ENCODE data around the gene PPP1R16B. TPM values are rescaled to one million over a fixed set of nuclear protein-coding genes. Genes with fewer than 3 reads are reported as not detected.

PPP1R16B gene
- total and polyA plus RNA-seq, 4 donors: 2.6 to 15.0 (median 7.1) TPM

DNA sequence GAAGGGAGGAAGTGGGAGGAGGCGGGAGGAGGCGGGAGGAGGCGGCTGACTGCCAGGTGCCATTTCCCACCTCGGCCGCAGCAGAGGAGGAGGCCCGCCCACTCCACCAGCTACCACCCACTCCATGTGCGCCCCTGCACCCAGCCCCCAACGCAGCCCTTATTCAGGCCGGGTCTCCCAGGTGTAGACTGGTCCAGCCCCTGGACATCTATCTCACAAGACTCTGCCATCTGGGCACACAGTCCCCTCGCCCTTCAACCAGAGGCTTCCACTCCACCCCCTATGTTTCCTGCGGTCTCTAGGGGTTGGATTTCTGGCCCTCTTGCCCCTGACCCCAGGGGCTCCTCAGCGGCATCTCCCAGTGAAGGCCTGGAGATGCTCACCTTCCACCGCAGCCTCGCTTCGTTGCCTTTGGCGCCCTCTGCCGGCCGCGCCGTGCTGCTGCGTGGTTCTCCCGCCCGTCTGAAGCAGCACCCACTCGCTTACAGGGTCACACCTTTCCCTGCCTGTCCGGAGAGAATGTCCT is 88.1 kb downstream of the PPP1R16B start:
- no peak overlapping the region for H3K27ac ChIP-seq (ENCODE audit: low read depth in 1 of 2, low read length in 1 of 2)

DNA sequence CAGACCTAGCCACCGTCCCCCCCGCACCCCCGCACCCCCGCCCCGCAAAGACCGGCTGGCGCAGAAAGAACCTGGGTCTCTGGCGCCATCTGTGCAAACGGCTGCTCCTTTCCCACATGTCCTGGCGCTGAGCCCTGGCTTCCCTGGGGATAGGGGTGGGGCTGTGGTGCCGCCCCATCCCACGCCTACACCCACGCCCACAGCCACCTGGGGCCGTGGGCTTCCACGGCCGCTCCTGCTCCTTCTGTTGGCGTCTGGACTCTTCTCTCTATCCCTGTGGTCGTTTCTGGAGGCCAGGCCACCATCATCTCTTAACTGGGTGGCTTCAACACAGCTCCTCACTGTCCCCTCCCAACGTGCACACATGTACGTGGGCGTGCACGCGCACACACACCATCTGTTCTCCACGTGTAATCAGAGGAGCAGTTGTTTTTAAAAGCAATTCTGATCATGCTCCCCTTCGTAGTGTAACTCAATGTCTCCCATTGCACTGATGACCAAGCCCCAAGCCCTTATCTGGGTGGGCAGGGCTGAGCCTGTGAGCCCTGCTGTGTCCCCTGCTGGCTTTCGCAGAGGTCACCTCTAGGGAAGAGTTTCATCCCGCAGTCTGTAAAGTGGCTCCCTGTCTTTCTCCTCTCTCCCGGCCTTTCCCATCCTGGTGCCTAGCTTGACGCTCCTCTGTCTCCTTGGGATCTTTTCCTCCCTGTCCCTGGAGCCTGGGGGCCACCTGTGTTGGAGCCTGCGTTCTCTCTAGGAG is 88.8 kb downstream of the PPP1R16B start:
- Histone ChIP-seq H3K27ac (ENCODE audit: low read depth in 1 of 2, low read length in 1 of 2) (no peak overlapping the region), H3K27me3 (ENCODE audit: control insufficient read depth in 3 of 3, insufficient read depth in 3 of 3, low read length in 2 of 3) (peaks cover 0 to 24% (median 0%) of the 10 kb centered on the region in 3 donors), H3K4me1 (ENCODE audit: control insufficient read depth in 5 of 5, insufficient read depth in 5 of 5, low read length in 5 of 5) (no peaks in the 10 kb centered on the region), H3K9ac (ENCODE audit: insufficient read depth in 1 of 2, low read length in 2 of 2) (no peak overlapping the region), H3K36me3 (ENCODE audit: control insufficient read depth in 4 of 4, insufficient read depth in 4 of 4, low read length in 4 of 4) (peaks cover 0 to 2% (median 0%) of the 10 kb centered on the region in 4 donors), H3K4me3 (no peak overlapping the region), H3K9me3 (ENCODE audit: control insufficient read depth in 4 of 4, insufficient read depth in 3 of 4, low read length in 3 of 4) (no peaks in the 10 kb centered on the region)
- TF ChIP-seq, protein P1, sequence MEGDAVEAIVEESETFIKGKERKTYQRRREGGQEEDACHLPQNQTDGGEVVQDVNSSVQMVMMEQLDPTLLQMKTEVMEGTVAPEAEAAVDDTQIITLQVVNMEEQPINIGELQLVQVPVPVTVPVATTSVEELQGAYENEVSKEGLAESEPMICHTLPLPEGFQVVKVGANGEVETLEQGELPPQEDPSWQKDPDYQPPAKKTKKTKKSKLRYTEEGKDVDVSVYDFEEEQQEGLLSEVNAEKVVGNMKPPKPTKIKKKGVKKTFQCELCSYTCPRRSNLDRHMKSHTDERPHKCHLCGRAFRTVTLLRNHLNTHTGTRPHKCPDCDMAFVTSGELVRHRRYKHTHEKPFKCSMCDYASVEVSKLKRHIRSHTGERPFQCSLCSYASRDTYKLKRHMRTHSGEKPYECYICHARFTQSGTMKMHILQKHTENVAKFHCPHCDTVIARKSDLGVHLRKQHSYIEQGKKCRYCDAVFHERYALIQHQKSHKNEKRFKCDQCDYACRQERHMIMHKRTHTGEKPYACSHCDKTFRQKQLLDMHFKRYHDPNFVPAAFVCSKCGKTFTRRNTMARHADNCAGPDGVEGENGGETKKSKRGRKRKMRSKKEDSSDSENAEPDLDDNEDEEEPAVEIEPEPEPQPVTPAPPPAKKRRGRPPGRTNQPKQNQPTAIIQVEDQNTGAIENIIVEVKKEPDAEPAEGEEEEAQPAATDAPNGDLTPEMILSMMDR (IDR thresholded peaks at IDR 0.05; ENCODE audit: control extremely low read depth, extremely low read depth): no peak
- DNase-seq (no peak), ATAC-seq (ENCODE audit: insufficient read depth, low FRiP score) (no peak)
- WGBS, 2 donors: 24 to 40% methylated on average over 30 of the region's 30 CpGs

More for the DNA sequence above, 88.1 kb downstream of the PPP1R16B start:
- Histone ChIP-seq H3K27me3 (ENCODE audit: control insufficient read depth in 3 of 3, insufficient read depth in 3 of 3, low read length in 2 of 3) (peaks cover 0 to 24% (median 0%) of the 10 kb centered on the region in 3 donors), H3K9me3 (ENCODE audit: control insufficient read depth in 4 of 4, insufficient read depth in 3 of 4, low read length in 3 of 4) (no peaks in the 10 kb centered on the region), H3K9ac (ENCODE audit: insufficient read depth in 1 of 2, low read length in 2 of 2) (no peak overlapping the region), H3K4me1 (ENCODE audit: control insufficient read depth in 5 of 5, insufficient read depth in 5 of 5, low read length in 5 of 5) (peaks cover 0 to 3% (median 0%) of the 10 kb centered on the region in 5 donors), H3K36me3 (ENCODE audit: control insufficient read depth in 4 of 4, insufficient read depth in 4 of 4, low read length in 4 of 4) (peaks cover 0 to 2% (median 0%) of the 10 kb centered on the region in 4 donors), H3K4me3 (no peak overlapping the region)
- TF ChIP-seq, protein P1 (IDR thresholded peaks at IDR 0.05; ENCODE audit: control extremely low read depth, extremely low read depth): peak; percentile 84
- DNase-seq (peak; percentile 26 to 59 (median 48)), ATAC-seq (ENCODE audit: insufficient read depth, low FRiP score) (peak; percentile 68)
- 8 to 21% methylated on average over 22 to 25 of the region's 25 CpGs for WGBS, 2 donors

DNA sequence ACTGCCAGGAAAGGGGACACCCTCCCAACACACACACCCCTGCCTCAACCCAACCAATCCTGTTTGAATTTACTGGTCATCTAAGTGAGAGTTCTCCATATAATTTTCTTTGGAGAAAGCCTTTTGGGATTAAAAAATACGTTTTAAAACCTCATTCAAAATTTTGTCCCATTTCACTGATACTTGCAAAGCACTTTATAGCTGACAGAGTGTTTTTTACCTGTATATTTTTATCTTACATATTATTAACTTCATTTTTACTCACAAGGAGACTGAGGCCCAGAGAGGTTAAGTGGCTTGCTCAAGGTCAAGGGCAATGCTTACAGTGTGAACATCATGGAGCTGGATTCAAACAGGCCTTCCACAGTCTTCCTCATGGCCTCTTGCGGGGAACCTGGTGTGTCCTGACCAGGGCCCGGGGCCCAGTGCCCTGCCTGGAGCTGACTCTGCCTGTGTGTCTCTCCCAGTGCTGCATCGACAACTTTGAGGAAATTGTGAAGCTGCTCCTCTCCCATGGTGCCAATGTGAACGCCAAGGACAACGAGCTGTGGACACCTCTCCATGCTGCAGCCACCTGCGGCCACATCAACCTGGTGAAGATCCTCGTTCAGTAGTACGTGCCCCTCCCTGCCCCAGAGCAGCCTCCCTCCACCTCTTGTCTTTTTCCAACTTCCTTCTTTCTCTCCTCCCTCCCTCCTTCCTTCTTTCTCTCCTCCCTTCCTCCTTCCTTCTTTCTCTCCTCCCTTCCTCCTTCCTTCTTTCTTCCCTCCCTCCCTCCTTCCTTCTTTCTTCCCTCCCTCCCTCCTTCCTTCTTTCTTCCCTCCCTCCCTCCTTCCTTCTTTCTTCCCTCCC is 89.8 kb downstream of the PPP1R16B start:
- TF ChIP-seq, protein P1 (IDR thresholded peaks at IDR 0.05; ENCODE audit: control extremely low read depth, extremely low read depth): no peak
- ATAC-seq (ENCODE audit: insufficient read depth, low FRiP score): no peak
- 82 to 85% methylated on average over 9 of the region's 9 CpGs for WGBS, 2 donors
- H3K36me3 ChIP-seq (ENCODE audit: control insufficient read depth in 4 of 4, insufficient read depth in 4 of 4, low read length in 4 of 4): peaks cover 0 to 2% (median 0%) of the 10 kb centered on the region in 4 donors
- H3K27ac ChIP-seq (ENCODE audit: low read depth in 1 of 2, low read length in 1 of 2): no peak overlapping the region
- H3K27me3 ChIP-seq (ENCODE audit: control insufficient read depth in 3 of 3, insufficient read depth in 3 of 3, low read length in 2 of 3): peaks cover 0 to 19% (median 0%) of the 10 kb centered on the region in 3 donors
- H3K4me1 ChIP-seq (ENCODE audit: control insufficient read depth in 5 of 5, insufficient read depth in 5 of 5, low read length in 5 of 5): no peaks in the 10 kb centered on the region
- no peak overlapping the region for H3K4me3 ChIP-seq
- no peak overlapping the region for H3K9ac ChIP-seq (ENCODE audit: insufficient read depth in 1 of 2, low read length in 2 of 2)
- H3K9me3 ChIP-seq (ENCODE audit: control insufficient read depth in 4 of 4, insufficient read depth in 3 of 4, low read length in 3 of 4): no peaks in the 10 kb centered on the region
- DNase-seq: no peak

Data from lung (tissue), 12 donors.